ENCODE data around the gene CUL4A.

DNA sequence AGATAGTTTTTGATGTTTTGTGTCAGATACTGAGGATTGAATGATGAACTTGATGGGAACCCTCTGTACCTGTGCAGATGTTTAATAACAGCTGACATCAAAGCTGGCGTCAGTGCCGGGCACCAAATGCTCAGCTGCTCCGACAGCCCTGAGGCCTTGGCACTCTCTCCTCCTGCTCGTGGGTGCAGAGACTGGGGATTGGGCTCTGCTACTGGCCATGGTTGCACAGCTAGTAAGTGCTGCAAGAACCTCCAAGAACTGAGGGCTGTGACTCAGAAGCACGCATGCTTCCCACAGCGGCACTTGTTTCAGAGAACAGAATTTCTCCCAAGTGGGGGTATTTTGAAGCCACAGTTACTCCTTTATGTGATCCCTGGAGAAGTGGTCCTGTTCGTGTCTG lies 93.6 kb downstream of the CUL4A start:
- TF ChIP-seq, protein P1, sequence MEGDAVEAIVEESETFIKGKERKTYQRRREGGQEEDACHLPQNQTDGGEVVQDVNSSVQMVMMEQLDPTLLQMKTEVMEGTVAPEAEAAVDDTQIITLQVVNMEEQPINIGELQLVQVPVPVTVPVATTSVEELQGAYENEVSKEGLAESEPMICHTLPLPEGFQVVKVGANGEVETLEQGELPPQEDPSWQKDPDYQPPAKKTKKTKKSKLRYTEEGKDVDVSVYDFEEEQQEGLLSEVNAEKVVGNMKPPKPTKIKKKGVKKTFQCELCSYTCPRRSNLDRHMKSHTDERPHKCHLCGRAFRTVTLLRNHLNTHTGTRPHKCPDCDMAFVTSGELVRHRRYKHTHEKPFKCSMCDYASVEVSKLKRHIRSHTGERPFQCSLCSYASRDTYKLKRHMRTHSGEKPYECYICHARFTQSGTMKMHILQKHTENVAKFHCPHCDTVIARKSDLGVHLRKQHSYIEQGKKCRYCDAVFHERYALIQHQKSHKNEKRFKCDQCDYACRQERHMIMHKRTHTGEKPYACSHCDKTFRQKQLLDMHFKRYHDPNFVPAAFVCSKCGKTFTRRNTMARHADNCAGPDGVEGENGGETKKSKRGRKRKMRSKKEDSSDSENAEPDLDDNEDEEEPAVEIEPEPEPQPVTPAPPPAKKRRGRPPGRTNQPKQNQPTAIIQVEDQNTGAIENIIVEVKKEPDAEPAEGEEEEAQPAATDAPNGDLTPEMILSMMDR (conservative IDR thresholded peaks at IDR 0.05 in 1 of 2, IDR thresholded peaks at IDR 0.05 in 1 of 2; ENCODE audit: low read depth in 1 of 2, low read length in 2 of 2) = no peak
- TF ChIP-seq EZH2 (IDR thresholded peaks at IDR 0.05; ENCODE audit: low read length, missing control alignments) = no peak

Measured in fibroblast of lung (primary cell).